Measurements from ENCODE around the gene FGF3.
"Not testable (repeated sequence)": the region's sequence is repeated elsewhere in the genome, so short reads cannot be mapped to it uniquely, and the experiment has no call there.

The FGF3 gene

DNA sequence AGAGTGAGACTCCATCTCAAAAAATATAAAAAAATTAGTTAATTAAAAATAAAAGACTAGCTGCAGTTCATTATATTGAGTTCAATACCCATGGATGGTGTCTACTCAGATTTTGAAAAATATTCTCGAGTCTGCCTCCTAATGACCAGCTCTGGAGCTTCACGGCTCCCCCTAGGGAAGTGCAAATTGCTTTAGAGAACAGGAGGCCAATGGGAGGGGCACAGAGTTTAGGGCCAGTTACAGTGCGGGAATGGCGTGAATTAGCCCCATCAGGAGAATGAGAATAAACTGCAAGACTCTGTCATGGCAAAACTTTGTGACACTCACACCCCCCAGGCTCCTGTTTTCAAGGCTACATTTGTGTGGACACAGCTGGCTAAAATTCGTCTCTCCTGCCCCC lies 48.7 kb downstream of the FGF3 start:
- DNase-seq, result no peak

DNA sequence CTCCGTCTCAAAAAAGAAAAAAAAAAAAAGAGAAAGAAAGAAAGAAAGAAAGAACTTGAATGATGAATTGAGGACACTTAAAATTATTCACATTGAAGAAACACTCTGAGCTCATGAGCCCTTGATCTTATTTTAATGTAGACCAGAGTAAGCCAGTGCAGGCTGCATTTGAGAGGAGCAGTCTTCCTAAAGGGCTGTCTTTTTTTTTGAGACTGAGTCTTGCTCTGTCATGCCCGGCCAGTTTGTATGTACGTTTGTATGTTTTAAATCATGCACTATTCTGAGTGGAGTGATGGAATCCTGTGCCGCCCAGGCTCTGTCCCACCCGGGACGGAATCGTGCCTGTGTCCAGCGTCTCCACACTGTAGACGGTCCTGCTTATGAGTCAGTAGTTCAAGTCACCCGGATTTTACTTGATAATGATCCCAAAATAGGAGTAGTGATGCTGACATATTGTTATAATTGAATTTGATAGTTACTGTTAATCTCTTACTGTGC lies 53.7 kb downstream of the FGF3 start:
- no peak for DNase-seq

DNA sequence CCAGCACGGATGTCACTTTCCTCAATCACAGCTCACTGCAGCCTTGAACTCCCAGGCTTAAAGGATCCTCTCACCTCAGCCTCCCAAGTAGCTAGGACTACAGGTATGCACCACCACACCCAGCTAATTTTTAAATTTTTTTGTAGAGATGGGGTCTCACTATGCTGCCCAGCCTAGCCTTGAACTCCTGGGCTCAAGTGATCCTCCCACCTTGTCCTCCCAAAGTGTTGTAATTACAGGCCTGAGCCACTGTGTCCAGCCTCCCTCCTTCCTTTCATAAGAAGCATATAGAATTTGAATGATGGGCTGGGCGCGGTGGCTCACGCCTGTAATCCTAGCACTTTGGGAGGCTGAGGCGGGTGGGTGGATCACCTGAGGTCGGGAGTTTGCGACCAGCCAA lies 54.3 kb downstream of the FGF3 start:
- not testable (repeated sequence) for DNase-seq

DNA sequence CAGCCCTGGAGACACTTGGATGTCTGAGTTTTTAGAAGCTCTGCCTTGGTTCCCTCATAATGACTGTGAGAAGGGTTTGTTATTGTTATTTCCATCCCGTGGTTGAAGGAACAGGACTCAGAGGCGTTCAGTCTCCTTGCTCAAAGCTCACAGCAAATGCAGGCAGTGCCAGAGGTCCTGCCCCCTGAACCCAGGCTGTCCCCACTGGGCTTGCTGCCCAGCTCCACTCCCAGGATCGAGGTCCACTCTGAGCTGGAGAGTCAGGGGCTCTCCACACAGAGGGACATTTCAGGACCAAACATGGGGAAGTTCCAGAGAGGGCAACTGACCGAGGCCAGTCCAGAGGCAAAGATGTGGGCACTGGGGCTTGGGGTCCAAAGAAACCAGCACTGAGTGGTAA lies 58.9 kb downstream of the FGF3 start:
- no peak for DNase-seq

Data from C1 segment of cervical spinal cord (tissue), 14 donors.